C4-2B (cell line): Measurements from ENCODE around the gene ERC1.

Source experiments
- CTCF ChIP-seq: fragments of 450-650 bp; conservative IDR thresholded peaks from 2 replicates; pipeline ENCODE4 v1.5.1; 2017; ENCODE audit warnings: mild to moderate bottlenecking
- ZFX ChIP-seq: fragments of 450-650 bp; IDR thresholded peaks from 2 replicates; pipeline ENCODE4 v1.6.1; 2017

GRCh38 chr12:1329784-1330476, 338.9 kb downstream of the ERC1 start:
- no peak for TF ChIP-seq CTCF
- TF ChIP-seq ZFX = no peak
